OCI-LY1 (cell line): ENCODE measurements around the gene CBLC.

Source experiments
- H2AFZ ChIP-seq: fragments of 200-600 bp; sonication (generic), shearing (Covaris generic); 2 replicates; pipeline ENCODE4 v1.6.0; 2014; ENCODE audit warnings: antibody characterized with exemption, mild to moderate bottlenecking, low read length
- H3F3A ChIP-seq: fragments of 200-600 bp; sonication (generic), shearing (Covaris generic); 2 replicates; pipeline ENCODE4 v1.6.0; 2014; ENCODE audit warnings: mild to moderate bottlenecking, antibody characterized with exemption, low read length, moderate library complexity; ENCODE audit not compliant: insufficient read depth
- H3K27ac ChIP-seq: fragments of 200-600 bp; sonication (generic); 2 replicates; pipeline ENCODE4 v1.5.1; 2014; ENCODE audit warnings: low read length, mixed run types, mild to moderate bottlenecking, low read depth; ENCODE audit not compliant: poor library complexity, severe bottlenecking
- H3K27me3 ChIP-seq: fragments of 200-600 bp; sonication (generic); 2 replicates; pipeline ENCODE4 v1.6.0; 2014; ENCODE audit warnings: antibody characterized with exemption, mild to moderate bottlenecking, low read length, moderate library complexity; ENCODE audit not compliant: insufficient read depth
- H3K36me3 ChIP-seq: fragments of 200-600 bp; sonication (generic); 2 replicates; pipeline ENCODE4 v1.6.1; 2014; ENCODE audit warnings: mild to moderate bottlenecking, antibody characterized with exemption, low read length, moderate library complexity, mixed read lengths; ENCODE audit not compliant: insufficient read depth
- H3K4me1 ChIP-seq: fragments of 200-600 bp; sonication (generic); 2 replicates; pipeline ENCODE4 v1.5.1; 2014; ENCODE audit warnings: mild to moderate bottlenecking, low read length, moderate library complexity; ENCODE audit not compliant: insufficient read depth, severe bottlenecking
- H3K4me2 ChIP-seq: fragments of 200-600 bp; sonication (generic), shearing (Covaris generic); 2 replicates; pipeline ENCODE4 v1.6.1; 2014; ENCODE audit warnings: low read length
- H3K4me3 ChIP-seq: fragments of 200-600 bp; sonication (generic); 2 replicates; pipeline ENCODE4 v1.5.1; 2014; ENCODE audit warnings: low read length, low read depth, mild to moderate bottlenecking, mixed read lengths; ENCODE audit not compliant: poor library complexity, severe bottlenecking
- H3K79me2 ChIP-seq: fragments of 200-600 bp; shearing (Covaris generic); 2 replicates; pipeline ENCODE4 v1.6.1; 2016; ENCODE audit warnings: mixed run types, low read length, mixed read lengths; ENCODE audit not compliant: insufficient read depth
- H3K9ac ChIP-seq: fragments of 200-600 bp; sonication (generic), shearing (Covaris generic); 2 replicates; pipeline ENCODE4 v1.6.1; 2014; ENCODE audit warnings: mild to moderate bottlenecking, low read length, mixed read lengths
- H3K9me2 ChIP-seq: fragments of 200-600 bp; sonication (generic), shearing (Covaris generic); 2 replicates; pipeline ENCODE4 v1.6.1; 2014; ENCODE audit warnings: low read depth, mild to moderate bottlenecking, low read length, mixed read lengths
- H3K9me3 ChIP-seq: fragments of 200-600 bp; shearing (Covaris generic); 2 replicates; pipeline ENCODE4 v1.6.1; 2014; ENCODE audit warnings: low read length, mixed read lengths
- H4K20me1 ChIP-seq: fragments of 200-600 bp; sonication (generic), shearing (Covaris generic); 2 replicates; pipeline ENCODE4 v1.6.0; 2016; ENCODE audit warnings: mild to moderate bottlenecking, low read length; ENCODE audit not compliant: insufficient read depth
- EZH2 ChIP-seq: fragments of 200-600 bp; sonication (generic), shearing (Covaris generic); IDR thresholded peaks from 2 replicates; pipeline ENCODE4 v1.8.0; 2017; ENCODE audit warnings: borderline replicate concordance, mixed run types, mild to moderate bottlenecking, antibody characterized with exemption, low read length, moderate library complexity, mixed read lengths
- TF ChIP-seq, protein P1 (sequence below): fragments of 200-600 bp; sonication (generic), shearing (Covaris generic); IDR thresholded peaks from 2 replicates; pipeline ENCODE4 v1.5.1; 2017; ENCODE audit warnings: mild to moderate bottlenecking, antibody characterized with exemption, low read length, moderate library complexity, mixed read lengths

Gene CBLC

GRCh38 chr19:44813070-44813840 is 35.6 kb downstream of the CBLC start:
- Histone ChIP-seq H3K4me1 (peaks cover 3% of the 10 kb centered on the region), H4K20me1 (no peaks in the 10 kb centered on the region), H3K9ac (no peak overlapping the region), H3K9me2 (no peaks in the 10 kb centered on the region), H3K4me3 (no peak overlapping the region), H3K27ac (no peak overlapping the region), H3F3A (no peaks in the 10 kb centered on the region), H3K4me2 (peak overlapping the region; percentile 27; the same call in 1 of the 2 replicates), H3K9me3 (no peaks in the 10 kb centered on the region), H3K27me3 (0 out of 2 replicates have a peak, but pooled peaks cover 3% of the 10 kb centered on the region), H2AFZ (no peak overlapping the region), H3K36me3 (no peaks in the 10 kb centered on the region), H3K79me2 (no peaks in the 10 kb centered on the region)
- TF ChIP-seq, protein P1, sequence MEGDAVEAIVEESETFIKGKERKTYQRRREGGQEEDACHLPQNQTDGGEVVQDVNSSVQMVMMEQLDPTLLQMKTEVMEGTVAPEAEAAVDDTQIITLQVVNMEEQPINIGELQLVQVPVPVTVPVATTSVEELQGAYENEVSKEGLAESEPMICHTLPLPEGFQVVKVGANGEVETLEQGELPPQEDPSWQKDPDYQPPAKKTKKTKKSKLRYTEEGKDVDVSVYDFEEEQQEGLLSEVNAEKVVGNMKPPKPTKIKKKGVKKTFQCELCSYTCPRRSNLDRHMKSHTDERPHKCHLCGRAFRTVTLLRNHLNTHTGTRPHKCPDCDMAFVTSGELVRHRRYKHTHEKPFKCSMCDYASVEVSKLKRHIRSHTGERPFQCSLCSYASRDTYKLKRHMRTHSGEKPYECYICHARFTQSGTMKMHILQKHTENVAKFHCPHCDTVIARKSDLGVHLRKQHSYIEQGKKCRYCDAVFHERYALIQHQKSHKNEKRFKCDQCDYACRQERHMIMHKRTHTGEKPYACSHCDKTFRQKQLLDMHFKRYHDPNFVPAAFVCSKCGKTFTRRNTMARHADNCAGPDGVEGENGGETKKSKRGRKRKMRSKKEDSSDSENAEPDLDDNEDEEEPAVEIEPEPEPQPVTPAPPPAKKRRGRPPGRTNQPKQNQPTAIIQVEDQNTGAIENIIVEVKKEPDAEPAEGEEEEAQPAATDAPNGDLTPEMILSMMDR: peak; percentile 5; the same call in 1 of the 2 replicates
- no peak for TF ChIP-seq EZH2

GRCh38 chr19:44813841-44814470 is 36.3 kb downstream of the CBLC start:
- Histone ChIP-seq H4K20me1 (no peaks in the 10 kb centered on the region), H3K27me3 (no peaks in the 10 kb centered on the region), H3K4me1 (peaks cover 3% of the 10 kb centered on the region), H3K9me2 (no peaks in the 10 kb centered on the region), H3K79me2 (no peaks in the 10 kb centered on the region), H3K36me3 (no peaks in the 10 kb centered on the region), H3K4me2 (no peak overlapping the region), H3K4me3 (no peak overlapping the region), H3K9me3 (no peaks in the 10 kb centered on the region), H2AFZ (no peak overlapping the region), H3K27ac (no peak overlapping the region), H3K9ac (no peak overlapping the region), H3F3A (no peaks in the 10 kb centered on the region)
- TF ChIP-seq EZH2: no peak

DNA sequence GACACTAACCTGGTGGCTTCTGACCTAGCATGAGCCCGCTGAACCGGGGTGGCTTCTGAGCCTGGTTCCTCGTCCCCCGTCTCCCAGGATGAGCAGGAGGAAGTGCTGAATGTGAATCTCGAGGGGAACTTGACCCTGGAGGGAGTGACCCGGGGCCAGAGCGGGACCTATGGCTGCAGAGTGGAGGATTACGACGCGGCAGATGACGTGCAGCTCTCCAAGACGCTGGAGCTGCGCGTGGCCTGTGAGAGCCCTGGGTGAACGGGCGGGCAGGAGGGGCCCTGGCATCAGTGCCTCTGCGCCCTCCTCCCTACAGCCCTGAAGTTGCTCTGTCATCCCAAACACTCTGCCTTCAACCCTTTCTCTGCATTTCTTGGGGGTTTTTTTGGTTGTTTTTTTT is 36.8 kb downstream of the CBLC start:
- Histone ChIP-seq H3K9me2 (no peaks in the 10 kb centered on the region), H3K9ac (no peak overlapping the region), H3K27ac (no peak overlapping the region), H3K4me1 (no peaks in the 10 kb centered on the region), H3K36me3 (no peaks in the 10 kb centered on the region), H3F3A (no peaks in the 10 kb centered on the region), H3K4me3 (no peak overlapping the region), H3K4me2 (no peak overlapping the region), H3K79me2 (no peaks in the 10 kb centered on the region), H4K20me1 (no peaks in the 10 kb centered on the region), H3K9me3 (no peaks in the 10 kb centered on the region), H2AFZ (no peak overlapping the region), H3K27me3 (no peaks in the 10 kb centered on the region)
- TF ChIP-seq, protein P1: no peak
- TF ChIP-seq EZH2: no peak
